HG02623 (cell line): ENCODE results near the gene CLIP1.
A peak's percentile ranks its signal among the peaks of the same experiment; 100 is the strongest.

Experiments
- ATAC-seq: cut with Tn5 transposase; IDR thresholded peaks from one replicate; pipeline ENCODE4 v1.9.1; 2021; ENCODE audit warnings: moderate library complexity; ENCODE audit not compliant: unreplicated experiment

CLIP1 gene

GRCh38 chr12:122318607-122319605, 103.6 kb downstream of the CLIP1 start:
- no peak for ATAC-seq

DNA sequence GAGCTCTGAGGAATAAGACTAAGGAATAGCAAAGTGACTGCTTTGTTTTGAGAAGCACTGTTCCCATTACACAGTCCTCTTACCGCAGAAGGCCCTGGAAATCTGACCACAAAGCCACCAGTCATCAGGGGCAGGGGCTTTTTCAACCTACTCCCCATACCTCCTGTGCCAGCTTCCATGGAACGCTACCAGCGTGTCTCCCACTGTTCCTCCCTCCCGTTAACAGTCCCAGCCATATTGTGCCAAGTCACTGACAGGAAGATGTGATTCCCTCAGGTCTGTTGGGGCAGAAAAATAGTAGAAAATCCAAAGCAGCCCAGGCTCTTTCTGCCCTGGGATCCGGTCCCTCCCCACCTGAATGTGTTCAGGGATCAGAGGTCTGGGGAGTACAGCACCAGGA, 109.5 kb downstream of the CLIP1 start:
- no peak for ATAC-seq

GRCh38 chr12:122311696-122312095, 110.8 kb downstream of the CLIP1 start:
- ATAC-seq: no peak

GRCh38 chr12:122310626-122311333, 111.7 kb downstream of the CLIP1 start:
- no peak for ATAC-seq

DNA sequence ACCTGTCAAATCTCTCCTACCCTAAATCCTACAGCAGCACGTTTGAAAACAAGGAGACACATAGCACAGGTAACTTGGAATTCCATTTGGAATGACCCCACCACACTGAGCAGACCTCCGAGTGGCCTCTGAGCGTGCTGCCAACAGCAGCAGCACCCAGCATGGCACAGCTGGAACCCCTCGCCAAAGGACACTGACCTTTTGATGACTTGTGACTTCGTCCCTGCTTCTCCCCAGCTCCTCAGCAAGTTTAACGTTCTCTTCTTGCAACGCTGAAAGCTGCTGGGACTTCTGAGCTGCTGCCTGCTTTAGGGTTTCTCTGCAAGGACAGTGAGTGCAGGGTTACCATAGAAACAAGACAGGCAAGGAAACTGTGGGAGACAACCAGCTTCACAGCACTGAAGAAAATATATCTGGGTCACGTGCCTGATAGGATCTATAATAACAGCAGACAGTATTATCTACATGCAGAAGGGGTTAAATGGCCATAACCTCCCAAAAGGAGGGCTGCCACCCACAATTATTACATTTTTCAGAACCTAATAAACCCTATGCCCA, 112.8 kb downstream of the CLIP1 start:
- ATAC-seq: no peak

GRCh38 chr12:122308811-122309210, 113.7 kb downstream of the CLIP1 start:
- ATAC-seq: no peak

- no peak for ATAC-seq
Observed at GRCh38 chr12:122306407-122306806, 116.1 kb downstream of the CLIP1 start.

DNA sequence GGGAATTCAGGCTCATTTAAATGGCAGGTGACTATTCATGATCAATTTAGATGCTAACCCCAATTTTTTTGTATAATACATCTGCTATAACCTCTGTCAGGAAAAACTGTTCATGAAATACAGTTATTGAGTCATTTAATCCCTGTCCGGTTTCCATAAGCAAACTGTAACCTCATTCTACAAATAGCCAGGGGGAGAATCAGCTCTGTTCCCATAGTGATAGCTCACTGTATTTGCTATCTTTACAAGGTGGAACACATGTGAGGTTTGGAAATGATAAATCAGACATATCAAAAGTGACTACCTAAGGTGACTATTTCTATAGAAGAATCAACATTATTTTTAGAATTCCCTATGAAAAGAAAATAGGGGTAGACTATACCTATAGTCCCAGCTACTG, 117.5 kb downstream of the CLIP1 start:
- ATAC-seq: no peak

DNA sequence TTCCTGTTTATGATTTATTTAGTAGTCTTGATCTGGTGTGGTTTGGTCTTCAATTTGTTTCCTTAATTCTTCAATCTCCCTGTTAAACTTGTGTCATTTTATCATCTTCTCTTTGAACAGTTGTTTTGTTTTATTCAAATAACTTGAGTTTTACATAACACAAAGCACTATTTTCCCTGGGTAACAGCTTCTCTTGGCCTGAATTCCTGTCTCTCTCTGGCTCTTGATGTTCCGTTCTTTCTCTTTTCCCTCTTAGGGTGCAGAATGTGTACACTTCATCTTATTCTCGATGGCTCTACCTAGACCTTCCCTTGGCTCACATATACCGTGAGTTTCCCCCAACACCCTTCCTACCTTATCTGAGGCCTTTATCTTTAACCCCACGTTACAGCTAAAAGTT, 119.4 kb downstream of the CLIP1 start:
- no peak for ATAC-seq

DNA sequence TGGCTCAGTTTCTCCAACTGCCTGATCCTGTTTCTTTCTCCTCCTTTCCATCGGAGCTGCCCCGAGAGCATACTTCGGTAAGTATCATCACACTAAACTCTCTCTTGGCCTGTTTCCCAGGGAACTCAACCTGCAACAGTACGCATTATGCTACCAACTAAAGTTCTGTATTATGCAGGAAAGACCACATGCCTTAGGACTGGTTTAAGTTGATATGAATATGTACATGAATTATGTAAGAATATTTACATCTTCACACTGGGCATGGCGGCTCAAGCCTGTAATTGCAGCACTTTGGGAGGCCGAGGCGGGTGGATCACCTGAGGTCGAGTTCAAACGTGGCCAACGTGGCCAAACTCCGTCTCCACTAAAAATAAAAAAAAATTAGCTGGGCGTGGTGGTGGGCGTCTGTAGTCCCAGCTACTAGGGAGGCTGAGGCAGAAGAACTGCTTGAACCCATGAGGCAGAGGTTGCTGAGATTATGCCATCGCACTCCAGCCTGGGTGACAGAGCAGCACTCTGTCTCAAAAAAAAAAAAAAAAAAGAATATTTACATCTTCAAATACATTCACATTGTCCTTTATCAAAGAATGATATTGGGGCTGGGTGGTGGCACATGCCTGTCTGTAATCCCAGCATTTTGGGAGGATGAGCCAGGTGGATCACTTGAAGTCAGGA, 124.3 kb downstream of the CLIP1 start:
- ATAC-seq: no peak

DNA sequence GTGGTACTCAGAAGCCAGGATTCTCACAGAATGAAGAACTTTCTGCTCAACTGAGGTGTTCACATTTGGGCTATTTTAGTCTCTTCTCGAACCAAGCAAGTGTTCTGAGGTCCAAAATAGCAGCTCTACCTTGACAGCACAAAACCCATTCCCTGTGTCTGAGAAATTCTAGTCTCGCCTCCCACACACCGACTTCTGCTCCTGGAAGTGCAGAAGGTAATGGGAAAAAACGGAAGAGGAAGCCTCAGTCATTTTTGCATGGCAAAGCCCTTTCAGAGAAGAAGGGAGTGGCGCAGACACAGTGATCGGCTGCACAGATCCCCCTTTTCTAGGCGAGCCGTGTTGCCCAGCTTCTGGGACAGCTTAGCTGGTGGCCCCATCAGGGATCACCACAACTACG, 125.0 kb downstream of the CLIP1 start:
- ATAC-seq: no peak

DNA sequence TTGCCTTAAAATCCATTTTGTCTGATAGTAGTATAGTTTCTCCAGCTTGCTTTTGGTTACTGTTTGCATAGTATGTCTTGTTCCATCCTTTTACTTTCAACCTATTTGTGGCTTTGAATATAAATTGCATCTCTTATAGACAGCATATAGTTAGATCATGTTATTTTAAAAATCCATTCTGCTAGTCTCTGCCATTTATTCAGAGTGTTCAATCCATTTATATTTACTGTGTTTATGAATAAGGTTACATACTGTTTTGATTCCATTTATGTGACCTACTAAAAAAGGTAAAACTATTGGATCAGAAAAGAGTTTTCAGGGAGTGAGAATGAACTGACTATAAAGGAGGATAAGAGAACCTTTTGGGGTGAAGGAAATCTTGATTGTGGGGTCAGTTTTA, 126.6 kb downstream of the CLIP1 start:
- ATAC-seq: no peak

- no peak for ATAC-seq
Observed at GRCh38 chr12:122293081-122293480, 129.4 kb downstream of the CLIP1 start.

DNA sequence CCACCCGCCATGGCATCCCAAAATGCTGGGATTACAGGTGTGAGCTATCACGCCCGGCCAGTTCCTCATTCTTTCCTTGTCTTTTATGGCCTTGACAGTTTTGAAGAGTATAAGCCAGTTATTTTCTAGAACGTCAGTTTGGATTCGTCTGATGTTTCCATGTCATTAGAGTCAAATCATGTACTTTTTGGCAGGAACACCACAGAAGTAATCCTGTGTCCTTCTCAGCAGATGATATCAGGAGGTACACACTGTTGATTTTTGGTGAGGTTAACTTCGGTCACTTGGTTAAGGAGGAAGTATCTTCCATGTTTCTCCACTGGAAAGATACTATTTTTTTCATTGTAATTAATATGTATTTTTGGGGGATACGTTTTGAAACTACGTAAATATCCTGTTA, 131.0 kb downstream of the CLIP1 start:
- ATAC-seq: no peak

DNA sequence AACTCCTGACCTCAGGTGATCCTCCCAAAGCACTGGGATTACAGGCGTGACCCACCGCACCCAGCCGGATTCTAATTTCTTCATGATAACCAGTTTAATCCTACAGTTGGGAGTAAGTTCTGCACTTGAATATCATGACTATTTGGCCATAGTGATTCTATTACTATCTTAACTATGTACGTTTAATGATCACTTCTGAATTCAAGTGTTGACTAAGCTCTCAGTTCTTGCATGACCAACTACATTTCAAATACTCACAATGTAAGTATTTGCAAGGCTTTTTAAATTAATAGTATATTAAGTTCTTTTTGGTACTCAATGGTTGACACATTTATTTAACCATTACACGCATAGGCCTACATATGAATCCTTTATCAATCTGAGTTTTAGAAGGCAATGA, 138.8 kb downstream of the CLIP1 start:
- ATAC-seq: no peak

- no peak for ATAC-seq
Observed at GRCh38 chr12:122282061-122282460, 140.4 kb downstream of the CLIP1 start.

- ATAC-seq: no peak
Observed at GRCh38 chr12:122276242-122276641, 146.2 kb downstream of the CLIP1 start.

GRCh38 chr12:122275459-122275858, 147.0 kb downstream of the CLIP1 start:
- ATAC-seq: no peak

DNA sequence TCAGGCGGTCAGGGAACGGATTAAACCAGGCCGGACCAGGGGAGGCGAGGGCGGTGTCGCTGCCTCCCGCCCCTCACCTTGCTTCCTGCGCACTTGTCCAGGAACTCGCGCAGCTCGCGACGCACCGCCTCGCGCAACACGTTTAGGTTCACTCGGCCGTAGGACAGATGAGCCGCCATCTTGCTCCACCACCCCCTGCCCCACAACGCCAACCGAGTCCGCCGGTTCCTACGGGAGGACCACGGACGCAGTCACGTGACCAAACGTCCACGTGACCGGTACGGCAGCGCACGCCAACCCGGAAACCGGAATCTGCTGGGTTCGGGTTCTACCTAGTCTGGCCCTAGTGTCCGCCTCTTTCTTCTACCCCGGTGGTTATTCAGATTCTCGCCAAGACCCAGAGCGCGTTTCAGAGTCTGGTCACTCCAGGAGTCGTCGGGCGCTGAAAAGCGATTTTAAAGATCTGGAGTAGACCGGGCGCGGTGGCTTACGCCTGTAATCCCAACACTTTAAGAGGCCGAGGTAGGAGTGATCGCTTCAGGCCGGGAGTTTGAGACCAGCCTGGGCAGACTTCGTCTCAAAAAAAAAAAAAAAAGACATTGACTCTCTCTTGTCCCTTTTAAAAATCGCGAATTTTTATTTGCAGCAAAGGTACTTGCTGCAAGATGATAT, 156.1 kb downstream of the CLIP1 start, which contains the start of gene VPS33A:
Gene VPS33A (minus strand): TSS at position 265 of the 672 bp plus-strand sequence. CDS start 86 bp downstream, at position 179.
- peak; percentile 90 for ATAC-seq

DNA sequence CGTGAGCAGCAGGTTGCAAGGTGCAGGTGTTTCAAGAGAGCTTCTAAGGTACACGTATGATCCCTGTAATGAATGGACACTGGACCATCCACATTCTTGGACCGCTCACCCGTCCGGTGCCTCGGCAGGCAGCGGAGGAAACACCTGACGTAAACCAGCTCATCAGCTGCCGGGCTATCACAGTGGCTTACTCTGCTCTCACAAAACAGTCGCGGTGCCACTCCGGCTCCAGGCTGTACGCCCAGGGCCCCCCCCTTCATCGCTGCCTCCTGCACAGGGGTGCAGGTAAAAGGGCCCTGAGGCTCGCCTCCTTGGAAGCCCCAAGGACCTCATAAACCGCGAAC, 156.6 kb downstream of the CLIP1 start:
- ATAC-seq: peak; percentile 22

GRCh38 chr12:122265476-122265875, 157.0 kb downstream of the CLIP1 start:
- ATAC-seq: no peak
